D721Med (cell line): Measurements from ENCODE around the gene DYNC1I1.

Source experiments
- DNase-seq: peaks from one replicate; pipeline ENCODE4 v3.0.0; 2011; ENCODE audit warnings: low spot score; ENCODE audit not compliant: insufficient read length
- FAIRE-seq: peaks from 2 replicates; lab custom pipeline; 2011; peaks lifted over from hg19 to GRCh38; lab: Jason Lieb, UNC
- CTCF ChIP-seq: IDR thresholded peaks from 2 replicates; pipeline ENCODE4 v1.5.1; 2012; ENCODE audit warnings: mild to moderate bottlenecking, control low read depth; ENCODE audit not compliant: insufficient read depth; ENCODE audit errors: missing control alignments

DYNC1I1 gene

GRCh38 chr7:96009148-96009547 is 236.8 kb downstream of the DYNC1I1 start:
- no peak for TF ChIP-seq CTCF
- no peak for FAIRE-seq

GRCh38 chr7:96013836-96014235 is 241.5 kb downstream of the DYNC1I1 start:
- DNase-seq (no peak), FAIRE-seq (no peak)
- no peak for TF ChIP-seq CTCF

More at GRCh38 chr7:96009148-96009547, 236.8 kb downstream of the DYNC1I1 start:
- no peak for DNase-seq

GRCh38 chr7:96014617-96015016 is 242.3 kb downstream of the DYNC1I1 start:
- FAIRE-seq (no peak), DNase-seq (no peak)
- no peak for TF ChIP-seq CTCF

GRCh38 chr7:96016056-96016586 is 243.8 kb downstream of the DYNC1I1 start:
- no peak for TF ChIP-seq CTCF
- no peak for DNase-seq
- FAIRE-seq: no peak

- TF ChIP-seq CTCF: no peak
- DNase-seq: no peak
- no peak for FAIRE-seq
Measured at GRCh38 chr7:96016735-96017134, 244.4 kb downstream of the DYNC1I1 start.

GRCh38 chr7:96017877-96018276 is 245.5 kb downstream of the DYNC1I1 start:
- no peak for FAIRE-seq
- no peak for TF ChIP-seq CTCF
- no peak for DNase-seq

GRCh38 chr7:96021568-96021967 is 249.2 kb downstream of the DYNC1I1 start:
- DNase-seq (no peak), FAIRE-seq (no peak)
- no peak for TF ChIP-seq CTCF
